Measurements from ENCODE around the gene FFAR3.

FFAR3 gene

GRCh38 chr19:35357867-35358573 is at the start of gene FFAR3:
Gene FFAR3, plus strand, starts transcription at chr19:35358460. Its CDS starts 431 bp downstream, at chr19:35358891.
- DNase-seq: peak; percentile 86 to 91

- no peak for DNase-seq
Observed at GRCh38 chr19:35308910-35309309, 49.4 kb upstream of the FFAR3 start.

GRCh38 chr19:35309481-35310279 is 48.6 kb upstream of the FFAR3 start:
- DNase-seq: no peak

GRCh38 chr19:35310331-35310730 is 47.9 kb upstream of the FFAR3 start:
- DNase-seq: no peak

- DNase-seq: no peak
Observed at GRCh38 chr19:35310811-35311465, 47.3 kb upstream of the FFAR3 start.

- no peak for DNase-seq
Observed at GRCh38 chr19:35311901-35312665, 46.2 kb upstream of the FFAR3 start.

- DNase-seq: no peak
Observed at GRCh38 chr19:35313587-35313986, 44.7 kb upstream of the FFAR3 start.

GRCh38 chr19:35314031-35314430 is 44.2 kb upstream of the FFAR3 start:
- no peak for DNase-seq

GRCh38 chr19:35314858-35315470 is 43.3 kb upstream of the FFAR3 start:
- no peak for DNase-seq

- DNase-seq: no peak
Observed at GRCh38 chr19:35315883-35316282, 42.4 kb upstream of the FFAR3 start.

GRCh38 chr19:35316560-35316959 is 41.7 kb upstream of the FFAR3 start:
- DNase-seq: no peak

GRCh38 chr19:35317464-35318043 is 40.7 kb upstream of the FFAR3 start:
- no peak for DNase-seq

- DNase-seq: no peak
Observed at GRCh38 chr19:35318679-35319448, 39.4 kb upstream of the FFAR3 start.

- DNase-seq: peak; percentile 58 to 73
Observed at GRCh38 chr19:35320065-35320713, 38.1 kb upstream of the FFAR3 start.

GRCh38 chr19:35321291-35321690 is 37.0 kb upstream of the FFAR3 start:
- DNase-seq: no peak

- DNase-seq: no peak
Observed at GRCh38 chr19:35322014-35322413, 36.2 kb upstream of the FFAR3 start.

- no peak for DNase-seq
Observed at GRCh38 chr19:35327642-35328041, 30.6 kb upstream of the FFAR3 start.

- peak; percentile 78 to 90 for DNase-seq
Observed at GRCh38 chr19:35328851-35329285, 29.4 kb upstream of the FFAR3 start, which contains the start of gene CD22. Gene CD22, plus strand, starts transcription at chr19:35329187. Its CDS starts 2,854 bp downstream, at chr19:35332041.

- no peak for DNase-seq
Observed at GRCh38 chr19:35329323-35329722, 28.9 kb upstream of the FFAR3 start.

- no peak for DNase-seq
Observed at GRCh38 chr19:35330475-35330874, 27.8 kb upstream of the FFAR3 start.

All from Kasumi-1 (cell line).